H1 (cell line): ENCODE data around the gene COX14. TPM values are rescaled to one million over a fixed set of nuclear protein-coding genes. Genes with fewer than 3 reads are reported as not detected.

Source experiments
- MAX ChIP-seq: IDR thresholded peaks from 2 replicates; pipeline ENCODE4 v1.6.1; 2012; ENCODE audit warnings: inconsistent platforms
- RFX5 ChIP-seq: IDR thresholded peaks from 2 replicates; pipeline ENCODE4 v1.6.1; 2011; ENCODE audit warnings: low read depth, low read length, improper control_type of control experiment, borderline replicate concordance
- polyA plus RNA-seq, 7 experiments: library from polyadenylated mRNA; depleted of rRNA in 3 of 7; stranded (reverse) in 5 of 7; unstranded in 2 of 7; fragments of >200 nt in 5 of 7; fragments of 200-250 nt in 2 of 7; gene quantifications; 1 replicate in 5 of 7; 2 replicates in 1 of 7; 4 replicates in 1 of 7; pipeline versions ENCODE4 v1.2.1 to v1.2.3, GENCODE V29; 2011 to 2013; ENCODE audit warnings: missing spikeins in 2 of 7, mixed read lengths in 2 of 7
- total RNA-seq: library from RNA; stranded (reverse); fragmentation: NEBNext Ultra II Directional; extraction: Animal tissue kit (Norgen Biotek cat#: 25700); gene quantifications from 2 replicates; pipeline ENCODE4 v1.2.1, GENCODE V29; 2021

COX14 gene
- total and polyA plus RNA-seq, 2 of the 8 experiments (the other 6 are each of a cell fraction or from before 2014, with no cell fraction given): 40.1 to 102 TPM

DNA sequence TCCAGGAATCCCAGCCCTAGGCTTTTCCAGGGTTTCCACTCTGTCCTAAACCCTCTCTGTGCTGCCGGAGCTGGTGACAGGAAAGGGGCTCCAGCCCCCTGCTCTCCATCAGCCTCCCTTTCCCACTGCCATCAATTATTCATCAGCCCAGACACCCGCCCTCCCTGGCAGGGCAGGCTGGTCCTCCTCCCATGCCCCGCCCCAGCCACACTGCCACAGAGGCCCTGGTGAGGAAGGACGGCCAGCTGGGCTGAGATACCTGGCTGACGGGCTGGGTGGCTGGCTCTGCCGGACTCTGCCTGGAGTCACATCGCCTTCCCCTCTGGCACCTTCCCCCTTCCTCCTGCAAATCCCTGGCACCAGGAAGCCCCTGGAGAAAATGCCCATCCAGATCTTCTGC is 38.8 kb upstream of the COX14 start (continued):
- TF ChIP-seq MAX: no peak
- no peak for TF ChIP-seq RFX5
